ENCODE data around the gene RIC8A.
A peak's percentile ranks its signal among the peaks of the same experiment; 100 is the strongest.

The RIC8A gene

DNA sequence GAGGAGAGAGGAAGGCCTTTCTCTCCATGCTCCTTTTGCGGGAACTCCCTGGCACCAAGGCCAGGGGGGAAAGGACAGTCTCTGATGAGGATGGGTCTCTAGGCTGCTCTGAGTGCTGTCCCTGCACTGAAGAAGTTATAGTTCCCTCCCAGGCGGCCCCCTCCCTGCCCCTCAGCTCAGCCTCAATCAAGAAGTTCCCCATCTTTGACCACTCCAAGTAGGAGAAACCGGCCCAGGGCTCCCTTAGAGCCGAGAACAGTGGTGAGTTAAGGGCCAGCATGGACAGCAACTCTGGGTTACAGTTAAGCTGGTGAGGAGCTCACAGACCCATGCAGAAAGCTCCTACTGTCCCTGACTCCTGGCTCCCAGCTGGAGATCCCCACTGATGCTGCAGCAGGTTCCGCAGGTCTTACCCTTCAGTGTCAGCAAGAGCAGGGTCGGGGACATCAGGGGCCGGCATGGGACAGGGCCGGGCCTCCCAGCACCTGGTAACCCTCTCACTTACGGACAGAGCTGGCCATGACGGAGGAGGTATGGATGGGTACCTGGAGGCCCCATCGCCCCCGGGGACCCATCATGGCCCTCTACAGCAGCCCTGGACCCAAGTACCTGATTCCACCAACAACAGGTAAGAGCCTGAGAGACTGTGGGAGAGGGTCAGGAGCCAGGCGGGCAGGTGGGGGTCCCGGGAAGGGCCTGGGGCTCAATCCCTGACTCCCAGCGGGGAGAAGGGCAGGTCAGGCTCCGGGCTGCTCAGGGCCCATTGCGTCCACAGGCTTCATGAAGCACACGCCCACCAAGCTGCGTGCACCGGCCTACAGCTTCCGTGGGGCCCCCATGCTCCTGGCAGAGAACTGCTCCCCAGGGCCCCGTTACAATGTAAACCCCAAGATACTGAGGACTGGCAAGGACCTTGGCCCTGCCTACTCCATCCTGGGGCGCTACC, 10.4 kb upstream of the RIC8A start:
- Histone ChIP-seq H3K27me3 (ENCODE audit: control insufficient read depth in 3 of 3, insufficient read depth in 3 of 3, low read depth in 1 of 3, low read length in 3 of 3) (no peaks in the 10 kb centered on the region), H2BK5ac (ENCODE audit: low read length) (peak overlapping the region; percentile 66), H2BK120ac (ENCODE audit: low read depth, low read length) (no peak overlapping the region), H3K4ac (ENCODE audit: low read length) (no peak overlapping the region), H3K9ac (ENCODE audit: low read depth, low read length, poor library complexity) (no peak overlapping the region), H3K79me1 (ENCODE audit: low read depth, low read length) (no peaks in the 10 kb centered on the region), H4K8ac (ENCODE audit: low read depth, low read length) (no peak overlapping the region), H4K91ac (ENCODE audit: low read depth, low read length, poor library complexity) (no peak overlapping the region), H3K9me3 (replicated peaks in 1 of 2; ENCODE audit: control insufficient read depth in 2 of 2, insufficient read depth in 1 of 2, low read depth in 1 of 2, low read length in 2 of 2) (no peaks in the 10 kb centered on the region), H3K36me3 (replicated peaks in 1 of 2; ENCODE audit: control insufficient read depth in 2 of 2, insufficient read depth in 2 of 2, low read length in 2 of 2) (peaks cover 5 to 10% of the 10 kb centered on the region in 2 donors), H2BK12ac (ENCODE audit: low read length) (no peak overlapping the region), H3K4me2 (ENCODE audit: insufficient read depth, low read length, poor library complexity, severe bottlenecking) (no peak overlapping the region), H3K27ac (replicated peaks; ENCODE audit: low read length) (no peak overlapping the region), H3K4me1 (ENCODE audit: control insufficient read depth in 2 of 2, insufficient read depth in 1 of 2, low read depth in 1 of 2, low read length in 2 of 2) (no peaks in the 10 kb centered on the region), H2AFZ (ENCODE audit: low read length) (no peak overlapping the region), H2BK15ac (ENCODE audit: low read length) (no peak overlapping the region), H3K14ac (ENCODE audit: low read length) (no peak overlapping the region), H3K23ac (ENCODE audit: low read depth, low read length, poor library complexity) (peak overlapping the region; percentile 89), H3K4me3 (ENCODE audit: low read length in 2 of 2) (peak overlapping the region in 1 of 2 donors; percentile 14), H2AK5ac (ENCODE audit: low read depth, low read length) (no peak overlapping the region), H3K18ac (ENCODE audit: low read length) (peak overlapping the region; percentile 57)
- DNase-seq (ENCODE audit: low spot score), result no peak
- WGBS, 2 donors (ENCODE audit: extremely low coverage in 2 of 2, insufficient read length in 2 of 2, insufficient replicate concordance in 1 of 2), result no CpG with 5 or more reads among the region's 23 CpGs

DNA sequence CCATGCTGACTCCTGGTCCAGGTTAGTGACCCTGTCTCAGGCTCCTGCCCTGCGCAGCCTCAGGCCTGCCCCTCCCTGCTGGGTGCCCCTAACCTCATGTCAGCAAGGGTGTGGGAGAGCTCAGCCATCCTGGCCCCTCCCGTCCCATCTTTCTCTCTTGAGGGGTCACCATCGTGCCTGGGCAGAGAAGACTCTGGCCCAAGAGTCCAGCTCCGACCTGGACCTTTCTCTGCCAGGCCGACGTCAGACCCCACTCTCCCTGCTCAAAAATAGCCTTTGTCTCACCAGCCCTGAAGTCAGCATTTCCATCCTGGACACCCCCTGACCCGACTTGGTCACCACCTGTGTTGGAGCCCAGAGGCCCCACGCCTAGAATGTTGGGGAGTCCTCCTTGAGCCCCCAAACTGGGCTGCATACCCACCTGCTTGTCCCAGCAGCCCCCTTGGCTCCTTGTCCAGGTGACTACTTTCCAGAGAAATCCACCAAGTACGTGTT, 9.7 kb upstream of the RIC8A start:
- H3K4me1 ChIP-seq (ENCODE audit: control insufficient read depth in 2 of 2, insufficient read depth in 1 of 2, low read depth in 1 of 2, low read length in 2 of 2), result no peaks in the 10 kb centered on the region
- no peaks in the 10 kb centered on the region for H3K79me1 ChIP-seq (ENCODE audit: low read depth, low read length)
- peak overlapping the region; percentile 66 for H2BK5ac ChIP-seq (ENCODE audit: low read length)
- H2AFZ ChIP-seq (ENCODE audit: low read length), result no peak overlapping the region
- no peak for DNase-seq (ENCODE audit: low spot score)
- H3K27me3 ChIP-seq (ENCODE audit: control insufficient read depth in 3 of 3, insufficient read depth in 3 of 3, low read depth in 1 of 3, low read length in 3 of 3), result no peaks in the 10 kb centered on the region
- no peak overlapping the region for H3K9ac ChIP-seq (ENCODE audit: low read depth, low read length, poor library complexity)
- H3K18ac ChIP-seq (ENCODE audit: low read length), result peak overlapping the region; percentile 57
- peaks cover 5 to 10% of the 10 kb centered on the region in 2 donors for H3K36me3 ChIP-seq (replicated peaks in 1 of 2; ENCODE audit: control insufficient read depth in 2 of 2, insufficient read depth in 2 of 2, low read length in 2 of 2)
- H3K4ac ChIP-seq (ENCODE audit: low read length), result no peak overlapping the region
- no peak overlapping the region for H4K91ac ChIP-seq (ENCODE audit: low read depth, low read length, poor library complexity)
- H3K27ac ChIP-seq (replicated peaks; ENCODE audit: low read length), result no peak overlapping the region
- H3K9me3 ChIP-seq (replicated peaks in 1 of 2; ENCODE audit: control insufficient read depth in 2 of 2, insufficient read depth in 1 of 2, low read depth in 1 of 2, low read length in 2 of 2), result no peaks in the 10 kb centered on the region
- H2BK120ac ChIP-seq (ENCODE audit: low read depth, low read length), result peak overlapping the region; percentile 72
- H3K4me2 ChIP-seq (ENCODE audit: insufficient read depth, low read length, poor library complexity, severe bottlenecking), result no peak overlapping the region
- WGBS, 2 donors (ENCODE audit: extremely low coverage in 2 of 2, insufficient read length in 2 of 2, insufficient replicate concordance in 1 of 2), result no CpG with 5 or more reads among the region's 9 CpGs
- H4K8ac ChIP-seq (ENCODE audit: low read depth, low read length), result no peak overlapping the region
- H3K4me3 ChIP-seq (ENCODE audit: low read length in 2 of 2), result peak overlapping the region in 1 of 2 donors; percentile 14
- H2BK15ac ChIP-seq (ENCODE audit: low read length), result no peak overlapping the region
- H2BK12ac ChIP-seq (ENCODE audit: low read length), result no peak overlapping the region
- H3K23ac ChIP-seq (ENCODE audit: low read depth, low read length, poor library complexity), result peak overlapping the region; percentile 73
- no peak overlapping the region for H2AK5ac ChIP-seq (ENCODE audit: low read depth, low read length)
- H3K14ac ChIP-seq (ENCODE audit: low read length), result no peak overlapping the region

DNA sequence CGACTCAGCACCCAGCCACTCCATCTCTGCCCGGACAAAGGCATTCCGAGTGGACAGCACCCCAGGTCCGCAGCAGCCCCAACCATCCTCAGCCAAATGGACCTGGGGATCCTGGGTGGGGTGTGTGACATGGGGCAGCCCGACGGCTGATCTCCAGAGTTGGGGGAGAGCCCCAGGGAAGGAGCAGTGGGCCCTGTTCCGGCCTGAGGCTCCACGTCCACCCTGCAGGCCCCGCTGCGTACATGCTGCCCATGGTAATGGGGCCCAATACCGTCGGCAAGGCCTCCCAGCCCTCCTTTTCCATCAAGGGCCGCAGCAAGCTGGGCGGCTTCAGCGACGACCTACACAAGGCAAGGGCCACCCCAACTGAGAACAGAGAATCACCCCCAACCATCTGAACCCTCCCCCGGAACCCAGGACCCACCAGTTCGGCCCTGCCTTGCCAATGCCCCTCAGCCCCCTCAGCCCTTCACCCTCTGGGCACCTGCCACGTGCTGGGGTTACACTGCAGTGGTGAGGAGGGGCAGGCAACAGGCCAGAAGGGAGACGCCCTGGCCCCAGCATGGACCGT, 9.2 kb upstream of the RIC8A start:
- no CpG with 5 or more reads among the region's 21 CpGs for WGBS, 2 donors (ENCODE audit: extremely low coverage in 2 of 2, insufficient read length in 2 of 2, insufficient replicate concordance in 1 of 2)
- peaks cover 7 to 11% of the 10 kb centered on the region in 2 donors for H3K36me3 ChIP-seq (replicated peaks in 1 of 2; ENCODE audit: control insufficient read depth in 2 of 2, insufficient read depth in 2 of 2, low read length in 2 of 2)
- peak overlapping the region; percentile 66 for H2BK5ac ChIP-seq (ENCODE audit: low read length)
- H3K4me2 ChIP-seq (ENCODE audit: insufficient read depth, low read length, poor library complexity, severe bottlenecking), result no peak overlapping the region
- no peak overlapping the region for H2BK12ac ChIP-seq (ENCODE audit: low read length)
- no peaks in the 10 kb centered on the region for H3K4me1 ChIP-seq (ENCODE audit: control insufficient read depth in 2 of 2, insufficient read depth in 1 of 2, low read depth in 1 of 2, low read length in 2 of 2)
- no peak overlapping the region for H3K27ac ChIP-seq (replicated peaks; ENCODE audit: low read length)
- H4K91ac ChIP-seq (ENCODE audit: low read depth, low read length, poor library complexity), result no peak overlapping the region
- peak overlapping the region; percentile 57 for H3K23ac ChIP-seq (ENCODE audit: low read depth, low read length, poor library complexity)
- H3K79me1 ChIP-seq (ENCODE audit: low read depth, low read length), result no peaks in the 10 kb centered on the region
- peak overlapping the region; percentile 38 for H3K18ac ChIP-seq (ENCODE audit: low read length)
- no peak overlapping the region for H2BK15ac ChIP-seq (ENCODE audit: low read length)
- H3K9me3 ChIP-seq (replicated peaks in 1 of 2; ENCODE audit: control insufficient read depth in 2 of 2, insufficient read depth in 1 of 2, low read depth in 1 of 2, low read length in 2 of 2), result no peaks in the 10 kb centered on the region
- H3K4ac ChIP-seq (ENCODE audit: low read length), result no peak overlapping the region
- H2AK5ac ChIP-seq (ENCODE audit: low read depth, low read length), result no peak overlapping the region
- peak overlapping the region; percentile 72 for H2BK120ac ChIP-seq (ENCODE audit: low read depth, low read length)
- H2AFZ ChIP-seq (ENCODE audit: low read length), result no peak overlapping the region
- H3K27me3 ChIP-seq (ENCODE audit: control insufficient read depth in 3 of 3, insufficient read depth in 3 of 3, low read depth in 1 of 3, low read length in 3 of 3), result no peaks in the 10 kb centered on the region
- no peak for DNase-seq (ENCODE audit: low spot score)
- H4K8ac ChIP-seq (ENCODE audit: low read depth, low read length), result no peak overlapping the region
- no peak overlapping the region for H3K4me3 ChIP-seq (ENCODE audit: low read length in 2 of 2)
- peak overlapping the region; percentile 56 for H3K14ac ChIP-seq (ENCODE audit: low read length)
- no peak overlapping the region for H3K9ac ChIP-seq (ENCODE audit: low read depth, low read length, poor library complexity)

DNA sequence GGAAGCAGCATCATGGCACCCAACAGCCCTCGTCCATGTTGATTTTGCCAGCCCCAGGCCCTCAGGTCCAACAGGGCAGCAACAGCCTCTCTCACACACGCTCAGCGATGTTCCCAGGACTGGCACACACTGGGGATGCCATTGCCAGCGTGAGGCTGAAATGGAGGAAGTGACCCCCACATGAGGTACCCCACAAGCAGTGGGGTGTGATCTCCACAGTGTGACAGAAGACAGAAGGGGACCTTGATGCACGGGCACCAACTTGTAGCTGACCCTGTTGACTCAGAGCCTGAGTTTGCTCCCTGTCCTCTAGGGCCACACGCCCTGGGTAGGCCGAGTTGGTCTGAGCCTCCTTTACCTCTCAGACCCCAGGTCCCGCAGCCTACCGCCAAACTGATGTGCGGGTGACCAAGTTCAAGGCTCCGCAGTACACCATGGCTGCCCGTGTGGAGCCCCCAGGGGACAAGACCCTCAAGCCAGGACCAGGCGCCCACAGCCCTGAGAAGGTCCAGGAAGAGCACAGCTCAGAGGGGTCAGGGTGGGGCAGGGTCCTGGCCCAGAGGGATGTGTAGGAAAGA, 8.4 kb upstream of the RIC8A start:
- no peak for DNase-seq (ENCODE audit: low spot score)
- WGBS, 2 donors (ENCODE audit: extremely low coverage in 2 of 2, insufficient read length in 2 of 2, insufficient replicate concordance in 1 of 2), result no CpG with 5 or more reads among the region's 13 CpGs
- H2AFZ ChIP-seq (ENCODE audit: low read length), result no peak overlapping the region
- no peak overlapping the region for H3K27ac ChIP-seq (replicated peaks; ENCODE audit: low read length)
- no peak overlapping the region for H4K8ac ChIP-seq (ENCODE audit: low read depth, low read length)
- no peak overlapping the region for H4K91ac ChIP-seq (ENCODE audit: low read depth, low read length, poor library complexity)
- no peak overlapping the region for H3K14ac ChIP-seq (ENCODE audit: low read length)
- peaks cover 14 to 19% of the 10 kb centered on the region in 2 donors for H3K36me3 ChIP-seq (replicated peaks in 1 of 2; ENCODE audit: control insufficient read depth in 2 of 2, insufficient read depth in 2 of 2, low read length in 2 of 2)
- no peak overlapping the region for H2BK120ac ChIP-seq (ENCODE audit: low read depth, low read length)
- no peaks in the 10 kb centered on the region for H3K4me1 ChIP-seq (ENCODE audit: control insufficient read depth in 2 of 2, insufficient read depth in 1 of 2, low read depth in 1 of 2, low read length in 2 of 2)
- no peak overlapping the region for H2BK15ac ChIP-seq (ENCODE audit: low read length)
- H3K4me2 ChIP-seq (ENCODE audit: insufficient read depth, low read length, poor library complexity, severe bottlenecking), result no peak overlapping the region
- no peak overlapping the region for H2BK12ac ChIP-seq (ENCODE audit: low read length)
- no peaks in the 10 kb centered on the region for H3K27me3 ChIP-seq (ENCODE audit: control insufficient read depth in 3 of 3, insufficient read depth in 3 of 3, low read depth in 1 of 3, low read length in 3 of 3)
- H3K18ac ChIP-seq (ENCODE audit: low read length), result no peak overlapping the region
- no peak overlapping the region for H3K23ac ChIP-seq (ENCODE audit: low read depth, low read length, poor library complexity)
- H3K4me3 ChIP-seq (ENCODE audit: low read length in 2 of 2), result no peak overlapping the region
- no peak overlapping the region for H2AK5ac ChIP-seq (ENCODE audit: low read depth, low read length)
- H3K9me3 ChIP-seq (replicated peaks in 1 of 2; ENCODE audit: control insufficient read depth in 2 of 2, insufficient read depth in 1 of 2, low read depth in 1 of 2, low read length in 2 of 2), result no peaks in the 10 kb centered on the region
- no peak overlapping the region for H3K9ac ChIP-seq (ENCODE audit: low read depth, low read length, poor library complexity)
- no peak overlapping the region for H3K4ac ChIP-seq (ENCODE audit: low read length)
- H2BK5ac ChIP-seq (ENCODE audit: low read length), result no peak overlapping the region
- H3K79me1 ChIP-seq (ENCODE audit: low read depth, low read length), result peaks cover 3% of the 10 kb centered on the region
